ENCODE measurements around the gene DPP4. TPM values are rescaled to one million over a fixed set of nuclear protein-coding genes. Genes with fewer than 3 reads are reported as not detected.

DPP4 gene
- polyA plus RNA-seq, 1 donor from 2014 or later = not detected

GRCh38 chr2:162029287-162029901 lies 44.6 kb downstream of the DPP4 start:
- TF ChIP-seq, protein P1, sequence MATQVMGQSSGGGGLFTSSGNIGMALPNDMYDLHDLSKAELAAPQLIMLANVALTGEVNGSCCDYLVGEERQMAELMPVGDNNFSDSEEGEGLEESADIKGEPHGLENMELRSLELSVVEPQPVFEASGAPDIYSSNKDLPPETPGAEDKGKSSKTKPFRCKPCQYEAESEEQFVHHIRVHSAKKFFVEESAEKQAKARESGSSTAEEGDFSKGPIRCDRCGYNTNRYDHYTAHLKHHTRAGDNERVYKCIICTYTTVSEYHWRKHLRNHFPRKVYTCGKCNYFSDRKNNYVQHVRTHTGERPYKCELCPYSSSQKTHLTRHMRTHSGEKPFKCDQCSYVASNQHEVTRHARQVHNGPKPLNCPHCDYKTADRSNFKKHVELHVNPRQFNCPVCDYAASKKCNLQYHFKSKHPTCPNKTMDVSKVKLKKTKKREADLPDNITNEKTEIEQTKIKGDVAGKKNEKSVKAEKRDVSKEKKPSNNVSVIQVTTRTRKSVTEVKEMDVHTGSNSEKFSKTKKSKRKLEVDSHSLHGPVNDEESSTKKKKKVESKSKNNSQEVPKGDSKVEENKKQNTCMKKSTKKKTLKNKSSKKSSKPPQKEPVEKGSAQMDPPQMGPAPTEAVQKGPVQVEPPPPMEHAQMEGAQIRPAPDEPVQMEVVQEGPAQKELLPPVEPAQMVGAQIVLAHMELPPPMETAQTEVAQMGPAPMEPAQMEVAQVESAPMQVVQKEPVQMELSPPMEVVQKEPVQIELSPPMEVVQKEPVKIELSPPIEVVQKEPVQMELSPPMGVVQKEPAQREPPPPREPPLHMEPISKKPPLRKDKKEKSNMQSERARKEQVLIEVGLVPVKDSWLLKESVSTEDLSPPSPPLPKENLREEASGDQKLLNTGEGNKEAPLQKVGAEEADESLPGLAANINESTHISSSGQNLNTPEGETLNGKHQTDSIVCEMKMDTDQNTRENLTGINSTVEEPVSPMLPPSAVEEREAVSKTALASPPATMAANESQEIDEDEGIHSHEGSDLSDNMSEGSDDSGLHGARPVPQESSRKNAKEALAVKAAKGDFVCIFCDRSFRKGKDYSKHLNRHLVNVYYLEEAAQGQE (IDR thresholded peaks at IDR 0.05; ENCODE audit: borderline replicate concordance) = no peak
- no peak for TF ChIP-seq TAF1 (IDR thresholded peaks at IDR 0.05; ENCODE audit: low read depth)
- TF ChIP-seq, protein P2, sequence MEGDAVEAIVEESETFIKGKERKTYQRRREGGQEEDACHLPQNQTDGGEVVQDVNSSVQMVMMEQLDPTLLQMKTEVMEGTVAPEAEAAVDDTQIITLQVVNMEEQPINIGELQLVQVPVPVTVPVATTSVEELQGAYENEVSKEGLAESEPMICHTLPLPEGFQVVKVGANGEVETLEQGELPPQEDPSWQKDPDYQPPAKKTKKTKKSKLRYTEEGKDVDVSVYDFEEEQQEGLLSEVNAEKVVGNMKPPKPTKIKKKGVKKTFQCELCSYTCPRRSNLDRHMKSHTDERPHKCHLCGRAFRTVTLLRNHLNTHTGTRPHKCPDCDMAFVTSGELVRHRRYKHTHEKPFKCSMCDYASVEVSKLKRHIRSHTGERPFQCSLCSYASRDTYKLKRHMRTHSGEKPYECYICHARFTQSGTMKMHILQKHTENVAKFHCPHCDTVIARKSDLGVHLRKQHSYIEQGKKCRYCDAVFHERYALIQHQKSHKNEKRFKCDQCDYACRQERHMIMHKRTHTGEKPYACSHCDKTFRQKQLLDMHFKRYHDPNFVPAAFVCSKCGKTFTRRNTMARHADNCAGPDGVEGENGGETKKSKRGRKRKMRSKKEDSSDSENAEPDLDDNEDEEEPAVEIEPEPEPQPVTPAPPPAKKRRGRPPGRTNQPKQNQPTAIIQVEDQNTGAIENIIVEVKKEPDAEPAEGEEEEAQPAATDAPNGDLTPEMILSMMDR (IDR thresholded peaks at IDR 0.05; ENCODE audit: poor library complexity, severe bottlenecking) = no peak
- no peak for TF ChIP-seq POLR2AphosphoS5 (IDR thresholded peaks at IDR 0.05)
- no peak for TF ChIP-seq EZH2 (IDR thresholded peaks at IDR 0.05; ENCODE audit: borderline replicate concordance, insufficient read depth, low read length, poor library complexity, severe bottlenecking)
- no peak for TF ChIP-seq MXI1 (conservative IDR thresholded peaks at IDR 0.05; ENCODE audit: poor library complexity, severe bottlenecking)
- TF ChIP-seq RAD21 (conservative IDR thresholded peaks at IDR 0.05) = no peak
- no peak for TF ChIP-seq SMC3 (conservative IDR thresholded peaks at IDR 0.05; ENCODE audit: poor library complexity)
- no peak for TF ChIP-seq EP300 (conservative IDR thresholded peaks at IDR 0.05; ENCODE audit: poor library complexity, severe bottlenecking)
- no peak overlapping the region for H3K4me3 ChIP-seq (ENCODE audit: low read length)
- no peak overlapping the region for H2AFZ ChIP-seq (ENCODE audit: low read depth, low read length)
- no peaks in the 10 kb centered on the region for H3K27me3 ChIP-seq (ENCODE audit: insufficient read depth, low read depth, low read length)
- H4K20me1 ChIP-seq (ENCODE audit: insufficient read depth) = no peaks in the 10 kb centered on the region
- no peak overlapping the region for H3K4me2 ChIP-seq (ENCODE audit: low read length)
- no peaks in the 10 kb centered on the region for H3K36me3 ChIP-seq (ENCODE audit: insufficient read depth, low read length)
- no peaks in the 10 kb centered on the region for H3F3A ChIP-seq (ENCODE audit: insufficient read depth, low read length, poor library complexity, severe bottlenecking)
- H3K9me2 ChIP-seq (ENCODE audit: insufficient read depth, low read length) = no peaks in the 10 kb centered on the region
- no peak overlapping the region for H3K27ac ChIP-seq (ENCODE audit: low read length)
- no peaks in the 10 kb centered on the region for H3K79me2 ChIP-seq (replicated peaks; ENCODE audit: insufficient read depth, low read length)
- H3K9ac ChIP-seq (ENCODE audit: low read length) = no peak overlapping the region
- no peaks in the 10 kb centered on the region for H3K9me3 ChIP-seq (ENCODE audit: low read length)

DNA sequence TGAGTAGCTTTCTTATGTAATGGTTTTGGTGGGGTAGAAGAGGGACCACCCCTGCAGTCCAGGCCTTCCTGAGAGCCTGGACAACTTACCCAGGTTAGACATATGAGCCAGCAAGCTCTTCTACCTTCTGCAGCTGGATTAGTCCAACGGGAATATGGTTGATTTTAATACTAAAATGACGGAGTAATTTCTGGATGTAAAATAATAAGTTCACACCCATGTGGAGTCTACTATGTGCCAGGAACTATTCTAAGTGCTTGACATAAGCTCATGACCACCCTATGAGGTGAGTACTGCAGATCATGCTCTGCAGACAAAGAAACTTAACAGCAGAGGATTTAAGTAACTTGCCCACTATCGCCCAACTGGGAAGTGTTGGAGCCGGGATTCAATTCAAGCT lies 45.5 kb downstream of the DPP4 start:
- Histone ChIP-seq H4K20me1 (ENCODE audit: insufficient read depth) (no peaks in the 10 kb centered on the region), H3K27ac (ENCODE audit: low read length) (no peak overlapping the region), H3F3A (ENCODE audit: insufficient read depth, low read length, poor library complexity, severe bottlenecking) (no peaks in the 10 kb centered on the region), H3K36me3 (ENCODE audit: insufficient read depth, low read length) (no peaks in the 10 kb centered on the region), H3K27me3 (ENCODE audit: insufficient read depth, low read depth, low read length) (no peaks in the 10 kb centered on the region), H3K4me2 (ENCODE audit: low read length) (no peak overlapping the region), H2AFZ (ENCODE audit: low read depth, low read length) (no peak overlapping the region), H3K4me3 (ENCODE audit: low read length) (no peak overlapping the region), H3K9me3 (ENCODE audit: low read length) (no peaks in the 10 kb centered on the region), H3K79me2 (replicated peaks; ENCODE audit: insufficient read depth, low read length) (no peaks in the 10 kb centered on the region), H3K9me2 (ENCODE audit: insufficient read depth, low read length) (no peaks in the 10 kb centered on the region), H3K9ac (ENCODE audit: low read length) (no peak overlapping the region)
- TF ChIP-seq, protein P2 (IDR thresholded peaks at IDR 0.05; ENCODE audit: poor library complexity, severe bottlenecking) = no peak
- TF ChIP-seq, protein P1 (IDR thresholded peaks at IDR 0.05; ENCODE audit: borderline replicate concordance) = no peak
- TF ChIP-seq MXI1 (conservative IDR thresholded peaks at IDR 0.05; ENCODE audit: poor library complexity, severe bottlenecking) (no peak), TAF1 (IDR thresholded peaks at IDR 0.05; ENCODE audit: low read depth) (no peak), SMC3 (conservative IDR thresholded peaks at IDR 0.05; ENCODE audit: poor library complexity) (no peak)

All from neural cell (in vitro differentiated cells).